Measurements from ENCODE around the gene EIPR1. TPM values are rescaled to one million over a fixed set of nuclear protein-coding genes. Genes with fewer than 3 reads are reported as not detected.

Gene EIPR1
- total RNA-seq, 1 experiment from 2014 or later, result 27.8 TPM

DNA sequence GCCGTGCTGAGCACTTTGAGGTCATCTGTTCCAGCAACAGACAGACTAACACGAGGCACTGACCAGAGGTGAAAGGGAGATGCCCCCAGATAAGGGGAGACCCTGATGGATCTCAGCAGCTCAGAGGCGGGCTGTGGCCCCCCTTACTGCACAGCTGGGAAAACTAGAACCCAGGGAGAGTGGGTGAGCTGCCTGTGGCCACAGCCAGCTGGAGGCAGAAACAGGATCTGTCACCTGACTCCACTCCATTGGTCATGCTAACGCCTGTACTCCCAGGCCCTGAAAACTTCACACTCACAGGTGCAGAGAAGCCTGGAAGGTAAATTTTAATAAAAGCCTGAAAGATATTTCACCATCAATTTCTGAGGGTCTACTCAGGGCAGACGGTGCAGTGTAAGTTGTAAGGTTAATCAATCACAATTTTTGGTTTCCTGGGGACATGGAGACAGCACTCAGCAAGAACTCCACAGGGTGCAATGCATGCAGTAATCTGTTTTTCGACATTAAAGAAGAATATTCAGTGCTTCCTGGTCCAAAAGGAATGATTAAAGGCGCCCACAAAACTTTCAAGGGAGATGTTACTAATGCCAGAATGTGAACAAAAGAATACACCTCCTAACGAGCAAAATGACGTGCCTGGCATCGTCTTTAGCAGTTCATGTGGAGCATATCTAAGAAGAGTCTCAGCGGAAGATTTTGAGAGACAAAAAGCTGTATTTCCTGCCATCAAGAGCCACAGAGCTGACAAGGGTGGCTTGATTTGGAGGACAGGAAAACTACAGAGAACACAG, 173.4 kb downstream of the EIPR1 start:
- H3K56ac ChIP-seq (ENCODE audit: insufficient read length, low read depth, low read length), result no peak overlapping the region
- no peaks in the 10 kb centered on the region for H3K23me2 ChIP-seq (ENCODE audit: insufficient read length, low read depth, low read length, poor library complexity, severe bottlenecking)
- H3K18ac ChIP-seq (ENCODE audit: insufficient read length, low read depth, low read length), result no peak overlapping the region
- H2BK20ac ChIP-seq (ENCODE audit: low read depth, low read length, poor library complexity, severe bottlenecking), result no peak overlapping the region
- H4K8ac ChIP-seq (replicated peaks; ENCODE audit: insufficient read length, low read depth, low read length), result no peak overlapping the region
- no peak overlapping the region for H2BK5ac ChIP-seq (ENCODE audit: insufficient read length, low read length)
- no peak overlapping the region for H3K23ac ChIP-seq (ENCODE audit: insufficient read length, low read depth, low read length)
- Mint-ChIP-seq H3K9me3 (peaks cover 7% of the 10 kb centered on the region in 2 experiments), H3K27me3 (ENCODE audit: low read depth) (no peaks in the 10 kb centered on the region), H3K27ac (peak overlapping the region in 1 of 3 experiments; percentile 75; a peak in 2 of 7 replicates), H3K4me1 (peaks cover 13 to 30% of the 10 kb centered on the region in 2 experiments), H3K4me3 (no peak overlapping the region), H3K36me3 (ENCODE audit: insufficient read depth in 1 of 3, low read depth in 3 of 3) (peaks cover 11 to 12% (median 11%) of the 10 kb centered on the region in 3 experiments)
- no peak for DNase-seq
- H3K4ac ChIP-seq (ENCODE audit: low read depth, low read length), result no peak overlapping the region
- no peak overlapping the region for H3K4me2 ChIP-seq (ENCODE audit: insufficient read depth, insufficient read length, low read length)
- H2AK5ac ChIP-seq (ENCODE audit: insufficient read length, low read length), result no peak overlapping the region
- no peaks in the 10 kb centered on the region for H4K20me1 ChIP-seq (ENCODE audit: control insufficient read depth, insufficient read depth, insufficient read length)
- no peaks in the 10 kb centered on the region for H3K27me3 ChIP-seq (ENCODE audit: insufficient read depth, low read length)
- WGBS (ENCODE audit: extremely low coverage, insufficient read length, low lambda C conversion rate), result no CpG with 5 or more reads among the region's 11 CpGs
- H4K5ac ChIP-seq (ENCODE audit: insufficient read length, low read depth, low read length), result no peak overlapping the region
- no peaks in the 10 kb centered on the region for H3K79me1 ChIP-seq (ENCODE audit: insufficient read depth, low read depth, low read length, poor library complexity, severe bottlenecking)
- H2BK120ac ChIP-seq (ENCODE audit: low read depth, low read length, poor library complexity, severe bottlenecking), result no peak overlapping the region
- H3K9ac ChIP-seq (ENCODE audit: extremely low read depth, insufficient read length, low read length), result no peak overlapping the region
- H3K27ac ChIP-seq (ENCODE audit: insufficient read length, low read depth, low read length), result no peak overlapping the region
- H2BK15ac ChIP-seq (ENCODE audit: low read depth, low read length), result no peak overlapping the region
- H3K4me1 ChIP-seq (ENCODE audit: insufficient read depth, low read length), result 0 out of 2 replicates have a peak, but pooled peaks cover 3% of the 10 kb centered on the region
- no peak overlapping the region for H3T11ph ChIP-seq (ENCODE audit: low read length)
- no peak overlapping the region for H2BK12ac ChIP-seq (ENCODE audit: insufficient read length, low read depth, low read length)
- H3K79me2 ChIP-seq (ENCODE audit: insufficient read depth, low read length), result no peaks in the 10 kb centered on the region
- H3K14ac ChIP-seq (ENCODE audit: insufficient read depth, low read length), result no peak overlapping the region
- no peaks in the 10 kb centered on the region for H3K9me3 ChIP-seq (ENCODE audit: control insufficient read depth, low read depth, low read length)
- no peak overlapping the region for H2AFZ ChIP-seq (ENCODE audit: low read length)
- H4K91ac ChIP-seq (ENCODE audit: insufficient read length, low read depth, low read length), result no peak overlapping the region
- TF ChIP-seq, protein P1, sequence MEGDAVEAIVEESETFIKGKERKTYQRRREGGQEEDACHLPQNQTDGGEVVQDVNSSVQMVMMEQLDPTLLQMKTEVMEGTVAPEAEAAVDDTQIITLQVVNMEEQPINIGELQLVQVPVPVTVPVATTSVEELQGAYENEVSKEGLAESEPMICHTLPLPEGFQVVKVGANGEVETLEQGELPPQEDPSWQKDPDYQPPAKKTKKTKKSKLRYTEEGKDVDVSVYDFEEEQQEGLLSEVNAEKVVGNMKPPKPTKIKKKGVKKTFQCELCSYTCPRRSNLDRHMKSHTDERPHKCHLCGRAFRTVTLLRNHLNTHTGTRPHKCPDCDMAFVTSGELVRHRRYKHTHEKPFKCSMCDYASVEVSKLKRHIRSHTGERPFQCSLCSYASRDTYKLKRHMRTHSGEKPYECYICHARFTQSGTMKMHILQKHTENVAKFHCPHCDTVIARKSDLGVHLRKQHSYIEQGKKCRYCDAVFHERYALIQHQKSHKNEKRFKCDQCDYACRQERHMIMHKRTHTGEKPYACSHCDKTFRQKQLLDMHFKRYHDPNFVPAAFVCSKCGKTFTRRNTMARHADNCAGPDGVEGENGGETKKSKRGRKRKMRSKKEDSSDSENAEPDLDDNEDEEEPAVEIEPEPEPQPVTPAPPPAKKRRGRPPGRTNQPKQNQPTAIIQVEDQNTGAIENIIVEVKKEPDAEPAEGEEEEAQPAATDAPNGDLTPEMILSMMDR (conservative IDR thresholded peaks at IDR 0.05), result no peak
